Measurements from ENCODE around the gene VWA8.

- no peak for TF ChIP-seq CTCF (optimal IDR thresholded peaks at IDR 0.05 in 1 of 3, IDR thresholded peaks at IDR 0.05 in 1 of 3, conservative IDR thresholded peaks at IDR 0.05 in 1 of 3; ENCODE audit: extremely low read depth in 1 of 3, insufficient read depth in 2 of 3, low read length in 3 of 3)
- no peak for TF ChIP-seq EZH2 (IDR thresholded peaks at IDR 0.05; ENCODE audit: low read length)
These were observed 36.5 kb upstream of the VWA8 start for GRCh38 chr13:41997396-41997795.
